H9 (cell line): ENCODE data around the gene CAPN14. TPM values are rescaled to one million over a fixed set of nuclear protein-coding genes. Genes with fewer than 3 reads are reported as not detected.

ENCODE experiments used
- DNase-seq: peaks from one replicate; pipeline ENCODE4 v3.0.0-alpha.2; 2017
- H2AFZ ChIP-seq: one replicate; pipeline ENCODE4 v1.6.1; 2013; ENCODE audit warnings: mild to moderate bottlenecking, low read length, control low read depth, moderate library complexity
- H2AK5ac ChIP-seq: 2 replicates; pipeline ENCODE4 v1.6.1; 2013; ENCODE audit warnings: low read length, control low read depth, mixed read lengths; ENCODE audit not compliant: insufficient read length
- H2BK120ac ChIP-seq: one replicate; pipeline ENCODE4 v1.6.1; 2013; ENCODE audit warnings: low read depth, mild to moderate bottlenecking, low read length, control low read depth, inconsistent platforms; ENCODE audit not compliant: poor library complexity, severe bottlenecking
- H2BK12ac ChIP-seq: 2 replicates; pipeline ENCODE4 v1.6.1; 2013; ENCODE audit warnings: low read length, control low read depth, mixed read lengths, low read depth; ENCODE audit not compliant: insufficient read length
- H2BK15ac ChIP-seq: 2 replicates; pipeline ENCODE4 v1.6.1; 2013; ENCODE audit warnings: low read depth, low read length, control low read depth
- H2BK20ac ChIP-seq: one replicate; pipeline ENCODE4 v1.6.1; 2013; ENCODE audit warnings: low read depth, mild to moderate bottlenecking, low read length, control low read depth, inconsistent platforms; ENCODE audit not compliant: poor library complexity, severe bottlenecking
- H2BK5ac ChIP-seq: 2 replicates; pipeline ENCODE4 v1.6.1; 2013; ENCODE audit warnings: low read length, control low read depth, mixed read lengths; ENCODE audit not compliant: insufficient read length
- H3K14ac ChIP-seq: 2 replicates; pipeline ENCODE4 v1.6.1; 2013; ENCODE audit warnings: low read length, control low read depth; ENCODE audit not compliant: insufficient read depth
- H3K18ac ChIP-seq: 2 replicates; pipeline ENCODE4 v1.6.1; 2013; ENCODE audit warnings: low read depth, mild to moderate bottlenecking, mixed read lengths, low read length, control low read depth; ENCODE audit not compliant: insufficient read length
- H3K23ac ChIP-seq: 2 replicates; pipeline ENCODE4 v1.6.1; 2013; ENCODE audit warnings: low read length, control low read depth, mixed read lengths, low read depth; ENCODE audit not compliant: insufficient read length
- H3K23me2 ChIP-seq: 2 replicates; pipeline ENCODE4 v1.6.1; 2013; ENCODE audit warnings: low read depth, mild to moderate bottlenecking, mixed read lengths, low read length, control low read depth; ENCODE audit not compliant: insufficient read length, poor library complexity, severe bottlenecking
- H3K27ac ChIP-seq: 2 replicates; pipeline ENCODE4 v1.5.1; 2013; ENCODE audit warnings: low read length, control low read depth, mixed read lengths, low read depth; ENCODE audit not compliant: insufficient read length
- H3K27me3 ChIP-seq: 2 replicates; pipeline ENCODE4 v1.6.1; 2013; ENCODE audit warnings: low read length, control low read depth, inconsistent platforms; ENCODE audit not compliant: insufficient read depth
- H3K4ac ChIP-seq: 2 replicates; pipeline ENCODE4 v1.6.1; 2013; ENCODE audit warnings: low read depth, mild to moderate bottlenecking, control low read depth, inconsistent platforms, low read length, moderate library complexity
- H3K4me1 ChIP-seq: 2 replicates; pipeline ENCODE4 v1.6.1; 2013; ENCODE audit warnings: low read length, control low read depth, inconsistent platforms; ENCODE audit not compliant: insufficient read depth
- H3K4me2 ChIP-seq: 2 replicates; pipeline ENCODE4 v1.6.1; 2013; ENCODE audit warnings: low read length, control low read depth, mixed read lengths; ENCODE audit not compliant: insufficient read length, insufficient read depth
- H3K56ac ChIP-seq: 2 replicates; pipeline ENCODE4 v1.6.1; 2013; ENCODE audit warnings: low read depth, mild to moderate bottlenecking, mixed read lengths, low read length, control low read depth; ENCODE audit not compliant: insufficient read length
- H3K79me1 ChIP-seq: 2 replicates; pipeline ENCODE4 v1.6.1; 2013; ENCODE audit warnings: low read depth, mild to moderate bottlenecking, moderate library complexity, low read length, control low read depth, inconsistent platforms; ENCODE audit not compliant: insufficient read depth, poor library complexity, severe bottlenecking
- H3K79me2 ChIP-seq: 2 replicates; pipeline ENCODE4 v1.6.1; 2013; ENCODE audit warnings: low read length, control low read depth, inconsistent platforms; ENCODE audit not compliant: insufficient read depth
- H3K9ac ChIP-seq: 2 replicates; pipeline ENCODE4 v1.6.1; 2013; ENCODE audit warnings: low read length, control low read depth, mixed read lengths; ENCODE audit not compliant: insufficient read length; ENCODE audit errors: extremely low read depth
- H3K9me3 ChIP-seq: one replicate; pipeline ENCODE4 v1.6.1; 2013; ENCODE audit warnings: low read depth, low read length, inconsistent platforms; ENCODE audit not compliant: control insufficient read depth
- H3T11ph ChIP-seq: one replicate; pipeline ENCODE4 v1.6.1; 2013; ENCODE audit warnings: mild to moderate bottlenecking, low read length, control low read depth, inconsistent platforms
- H4K20me1 ChIP-seq: one replicate; pipeline ENCODE4 v1.6.1; 2013; ENCODE audit not compliant: control insufficient read depth, insufficient read length, insufficient read depth
- H4K5ac ChIP-seq: 2 replicates; pipeline ENCODE4 v1.6.1; 2013; ENCODE audit warnings: low read depth, mild to moderate bottlenecking, mixed read lengths, low read length, control low read depth; ENCODE audit not compliant: insufficient read length
- H4K8ac ChIP-seq: replicated peaks from 2 replicates; pipeline ENCODE4 v1.6.1; 2013; ENCODE audit warnings: low read length, control low read depth, mixed read lengths, low read depth; ENCODE audit not compliant: insufficient read length
- H4K91ac ChIP-seq: 2 replicates; pipeline ENCODE4 v1.6.1; 2013; ENCODE audit warnings: low read depth, mild to moderate bottlenecking, moderate library complexity, mixed read lengths, low read length, control low read depth; ENCODE audit not compliant: insufficient read length
- H3K27ac Mint-ChIP-seq, 3 experiments: 2 replicates in 2 of 3; 3 replicates in 1 of 3; pipeline ENCODE4 v1.8.0; 2020 to 2021; ENCODE audit warnings: mixed read lengths in 3 of 3, mild to moderate bottlenecking in 1 of 3, moderate library complexity in 1 of 3
- H3K27me3 Mint-ChIP-seq: 2 replicates; pipeline ENCODE4 v1.8.0; 2021; ENCODE audit warnings: low read depth, mild to moderate bottlenecking, moderate library complexity, mixed read lengths
- H3K36me3 Mint-ChIP-seq, 3 experiments: 2 replicates in 2 of 3; 3 replicates in 1 of 3; pipeline ENCODE4 v1.8.0; 2020 to 2021; ENCODE audit warnings: low read depth in 3 of 3, mixed read lengths in 3 of 3; ENCODE audit not compliant: insufficient read depth in 1 of 3
- H3K4me1 Mint-ChIP-seq, 2 experiments: 2 replicates each; pipeline ENCODE4 v1.8.0; 2020; ENCODE audit warnings: mixed read lengths in 2 of 2
- H3K4me3 Mint-ChIP-seq, 2 experiments: 2 replicates in 1 of 2; 3 replicates in 1 of 2; pipeline ENCODE4 v1.8.0; 2020 to 2021; ENCODE audit warnings: mild to moderate bottlenecking in 2 of 2, mixed read lengths in 2 of 2, moderate library complexity in 1 of 2
- H3K9me3 Mint-ChIP-seq, 2 experiments: 2 replicates in 1 of 2; 3 replicates in 1 of 2; pipeline ENCODE4 v1.8.0; 2020; ENCODE audit warnings: mild to moderate bottlenecking in 2 of 2, mixed read lengths in 2 of 2, moderate library complexity in 1 of 2
- CTCF ChIP-seq: fragments of 200-600 bp; sonication (generic); conservative IDR thresholded peaks from 3 replicates; pipeline ENCODE4 v1.8.0; 2021; ENCODE audit warnings: antibody characterized with exemption, mild to moderate bottlenecking
- WGBS: extraction: QIAGEN DNeasy Blood & Tissue Kit; methylation state at CpG from one replicate; pipeline ENCODE4 v1.1.7; 2013; ENCODE audit warnings: missing lambda C conversion rate, low lambda C conversion rate, mixed read lengths; ENCODE audit not compliant: insufficient read length; ENCODE audit errors: extremely low coverage; 5-methylcytosine and 5-hydroxymethylcytosine counted together
- total RNA-seq: library from RNA; stranded (reverse); gene quantifications from 2 replicates; pipeline ENCODE4 v1.2.1, GENCODE V29; 2021

CAPN14 gene
- total RNA-seq, 1 experiment from 2014 or later, result 0.09 TPM

DNA sequence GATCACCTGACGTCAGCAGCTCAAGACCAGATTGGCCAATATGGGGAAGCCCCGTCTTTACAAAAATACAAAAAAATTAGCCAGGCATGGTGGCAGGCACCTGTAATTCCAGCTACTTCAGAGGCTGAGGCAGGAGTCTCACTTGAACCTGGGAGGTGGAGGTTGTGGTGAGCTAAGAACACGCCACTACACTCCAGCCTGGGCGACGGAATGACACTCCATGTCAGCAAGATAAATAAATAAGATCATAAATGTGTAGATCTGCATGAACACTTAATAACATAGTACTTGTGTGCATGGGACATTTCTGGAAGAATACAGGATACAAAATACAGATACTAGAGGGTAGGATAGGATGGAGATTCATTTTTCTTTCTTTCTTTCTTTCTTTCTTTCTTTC is 25.7 kb upstream of the CAPN14 start:
- H3K36me3 Mint-ChIP-seq, result peaks cover 0 to 9% (median 8%) of the 10 kb centered on the region in 3 experiments; a peak in 5 of 7 replicates
- H4K20me1 ChIP-seq, result peaks cover 3% of the 10 kb centered on the region
- H3K79me1 ChIP-seq, result no peaks in the 10 kb centered on the region
- H4K91ac ChIP-seq, result no peak overlapping the region
- no peaks in the 10 kb centered on the region for H3K27me3 ChIP-seq
- H3K4me2 ChIP-seq, result no peak overlapping the region
- no peak overlapping the region for H4K5ac ChIP-seq
- H2AK5ac ChIP-seq, result no peak overlapping the region
- H3K27me3 Mint-ChIP-seq, result no peaks in the 10 kb centered on the region
- H3K79me2 ChIP-seq, result no peaks in the 10 kb centered on the region
- no peak overlapping the region for H3K27ac Mint-ChIP-seq
- H2BK12ac ChIP-seq, result no peak overlapping the region
- no peaks in the 10 kb centered on the region for H3K9me3 Mint-ChIP-seq
- no peak overlapping the region for H3K4me3 Mint-ChIP-seq
- no peak for DNase-seq
- H3K23ac ChIP-seq, result no peak overlapping the region
- H2BK120ac ChIP-seq, result no peak overlapping the region
- no CpG with 5 or more reads among the region's 5 CpGs for WGBS
- H3K4me1 ChIP-seq, result no peaks in the 10 kb centered on the region
- peaks cover 0 to 5% of the 10 kb centered on the region in 2 experiments; a peak in 1 of 4 replicates for H3K4me1 Mint-ChIP-seq
- no peaks in the 10 kb centered on the region for H3K9me3 ChIP-seq
- H4K8ac ChIP-seq, result no peak overlapping the region
- H2AFZ ChIP-seq, result no peak overlapping the region
- no peak overlapping the region for H2BK5ac ChIP-seq
- no peak overlapping the region for H2BK15ac ChIP-seq
- H3K9ac ChIP-seq, result no peak overlapping the region
- H3T11ph ChIP-seq, result no peak overlapping the region
- no peak overlapping the region for H2BK20ac ChIP-seq
- H3K14ac ChIP-seq, result no peak overlapping the region
- H3K56ac ChIP-seq, result no peak overlapping the region
- no peak for TF ChIP-seq CTCF
- H3K23me2 ChIP-seq, result no peaks in the 10 kb centered on the region
- no peak overlapping the region for H3K18ac ChIP-seq
- H3K27ac ChIP-seq, result no peak overlapping the region
- no peak overlapping the region for H3K4ac ChIP-seq
